ENCODE measurements around the gene PSG7. TPM values are rescaled to one million over a fixed set of nuclear protein-coding genes. Genes with fewer than 3 reads are reported as not detected.
"Not testable (repeated sequence)": the region's sequence is repeated elsewhere in the genome, so short reads cannot be mapped to it uniquely, and the experiment has no call there.

Gene PSG7
- not detected for total RNA-seq

- CTCF ChIA-PET, POLR2A ChIA-PET: not testable (repeated sequence)
These were observed at the start of gene PSG7 for GRCh38 chr19:42937107-42937506. TSS of gene PSG7 (minus strand) at chr19:42937207. CDS start at chr19:42937076, 131 bp downstream.

- POLR2A ChIA-PET, result no interaction called here
- CTCF ChIA-PET, result no interaction called here
These were observed 48.6 kb upstream of the PSG7 start for GRCh38 chr19:42985588-42985987.

- POLR2A ChIA-PET, result not testable (repeated sequence)
These were observed 45.1 kb upstream of the PSG7 start for GRCh38 chr19:42982111-42982510.

GRCh38 chr19:42971451-42971850 lies 34.4 kb upstream of the PSG7 start:
- CTCF ChIA-PET, POLR2A ChIA-PET: not testable (repeated sequence)

More at GRCh38 chr19:42982111-42982510, 45.1 kb upstream of the PSG7 start:
- CTCF ChIA-PET, result not testable (repeated sequence)

- POLR2A ChIA-PET, result no interaction called here
- CTCF ChIA-PET, result no interaction called here
These were observed 28.2 kb upstream of the PSG7 start for GRCh38 chr19:42965176-42965575.

GRCh38 chr19:42961119-42961518 lies 24.1 kb upstream of the PSG7 start:
- ChIA-PET CTCF (no interaction called here), POLR2A (no interaction called here)

- CTCF ChIA-PET, POLR2A ChIA-PET: not testable (repeated sequence)
These were observed 15.1 kb upstream of the PSG7 start for GRCh38 chr19:42952126-42952525.

- CTCF ChIA-PET, POLR2A ChIA-PET: not testable (repeated sequence)
These were observed 14.5 kb upstream of the PSG7 start for GRCh38 chr19:42951476-42951875.

- ChIA-PET CTCF (no interaction called here), POLR2A (no interaction called here)
These were observed 5.3 kb upstream of the PSG7 start for GRCh38 chr19:42942187-42942789.

- CTCF ChIA-PET, POLR2A ChIA-PET: not testable (repeated sequence)
These were observed 2.3 kb downstream of the PSG7 start for GRCh38 chr19:42934726-42935125.

- POLR2A ChIA-PET, CTCF ChIA-PET: not testable (repeated sequence)
These were observed 2.8 kb downstream of the PSG7 start for GRCh38 chr19:42934183-42934582.

GRCh38 chr19:42933412-42933811 lies 3.6 kb downstream of the PSG7 start:
- POLR2A ChIA-PET, CTCF ChIA-PET: not testable (repeated sequence)

GRCh38 chr19:42932485-42933101 lies 4.4 kb downstream of the PSG7 start:
- CTCF ChIA-PET, result not testable (repeated sequence)

GRCh38 chr19:42930214-42930613 lies 6.8 kb downstream of the PSG7 start:
- CTCF ChIA-PET, result not testable (repeated sequence)

More at GRCh38 chr19:42932485-42933101, 4.4 kb downstream of the PSG7 start:
- POLR2A ChIA-PET, result not testable (repeated sequence)

GRCh38 chr19:42928896-42929295 lies 8.1 kb downstream of the PSG7 start:
- POLR2A ChIA-PET, result no interaction called here
- CTCF ChIA-PET, result no interaction called here

More at GRCh38 chr19:42930214-42930613, 6.8 kb downstream of the PSG7 start:
- POLR2A ChIA-PET, result not testable (repeated sequence)

GRCh38 chr19:42926781-42927180 lies 10.2 kb downstream of the PSG7 start:
- ChIA-PET CTCF (no interaction called here), POLR2A (no interaction called here)

- CTCF ChIA-PET, result interaction anchor here (0.9 kb wide), 1 partner anchor 15 kb away, joined by 3 read pairs; no protein-coding TSS in a partner anchor
- POLR2A ChIA-PET, result not testable (repeated sequence)
These were observed 13.9 kb downstream of the PSG7 start for GRCh38 chr19:42923106-42923505.

- POLR2A ChIA-PET, CTCF ChIA-PET: not testable (repeated sequence)
These were observed 16.0 kb downstream of the PSG7 start for GRCh38 chr19:42920971-42921370.

- ChIA-PET CTCF (no interaction called here), POLR2A (no interaction called here)
These were observed 17.3 kb downstream of the PSG7 start for GRCh38 chr19:42919757-42920079.

- CTCF ChIA-PET, result not testable (repeated sequence)
These were observed 17.8 kb downstream of the PSG7 start for GRCh38 chr19:42919070-42919756.

GRCh38 chr19:42918377-42919069 lies 18.5 kb downstream of the PSG7 start:
- CTCF ChIA-PET, POLR2A ChIA-PET: not testable (repeated sequence)

More at GRCh38 chr19:42919070-42919756, 17.8 kb downstream of the PSG7 start:
- POLR2A ChIA-PET, result not testable (repeated sequence)

Data from activated CD8-positive, alpha-beta memory T cell treated with anti-CD3 and anti-CD28 coated beads for 36 hours (primary cell).